ENCODE results near the gene NEU4. TPM values are rescaled to one million over a fixed set of nuclear protein-coding genes. Genes with fewer than 3 reads are reported as not detected.

NEU4 gene
- polyA plus RNA-seq, 1 donor from 2014 or later, result not detected

GRCh38 chr2:241835611-241836010 is 26.6 kb downstream of the NEU4 start:
- Histone ChIP-seq H3K36me3 (ENCODE audit: insufficient read depth, low read length) (no peaks in the 10 kb centered on the region), H3F3A (ENCODE audit: insufficient read depth, low read length, poor library complexity, severe bottlenecking) (no peaks in the 10 kb centered on the region), H3K9me2 (ENCODE audit: insufficient read depth, low read length) (no peaks in the 10 kb centered on the region), H3K79me2 (replicated peaks; ENCODE audit: insufficient read depth, low read length) (no peaks in the 10 kb centered on the region), H2AFZ (ENCODE audit: low read depth, low read length) (no peak overlapping the region), H3K27ac (ENCODE audit: low read length) (no peak overlapping the region), H3K9me3 (ENCODE audit: low read length) (no peaks in the 10 kb centered on the region), H3K9ac (ENCODE audit: low read length) (no peak overlapping the region), H3K27me3 (ENCODE audit: insufficient read depth, low read depth, low read length) (no peaks in the 10 kb centered on the region), H3K4me2 (ENCODE audit: low read length) (no peak overlapping the region), H3K4me3 (ENCODE audit: low read length) (no peak overlapping the region), H4K20me1 (ENCODE audit: insufficient read depth) (no peaks in the 10 kb centered on the region)
- TF ChIP-seq CTCF (IDR thresholded peaks at IDR 0.05; ENCODE audit: poor library complexity, severe bottlenecking), result no peak
- TF ChIP-seq TAF1 (IDR thresholded peaks at IDR 0.05; ENCODE audit: low read depth), result no peak
- TF ChIP-seq POLR2AphosphoS5 (IDR thresholded peaks at IDR 0.05), result no peak
- TF ChIP-seq MXI1 (conservative IDR thresholded peaks at IDR 0.05; ENCODE audit: poor library complexity, severe bottlenecking), result no peak
- TF ChIP-seq EZH2 (IDR thresholded peaks at IDR 0.05; ENCODE audit: borderline replicate concordance, insufficient read depth, low read length, poor library complexity, severe bottlenecking), result no peak
- no peak for TF ChIP-seq SMC3 (conservative IDR thresholded peaks at IDR 0.05; ENCODE audit: poor library complexity)
- TF ChIP-seq EP300 (conservative IDR thresholded peaks at IDR 0.05; ENCODE audit: poor library complexity, severe bottlenecking), result no peak
- TF ChIP-seq REST (IDR thresholded peaks at IDR 0.05; ENCODE audit: borderline replicate concordance), result no peak
- TF ChIP-seq RAD21 (conservative IDR thresholded peaks at IDR 0.05), result no peak

GRCh38 chr2:241836292-241836691 is 27.3 kb downstream of the NEU4 start:
- Histone ChIP-seq H3K79me2 (replicated peaks; ENCODE audit: insufficient read depth, low read length) (no peaks in the 10 kb centered on the region), H3F3A (ENCODE audit: insufficient read depth, low read length, poor library complexity, severe bottlenecking) (no peaks in the 10 kb centered on the region), H3K4me2 (ENCODE audit: low read length) (no peak overlapping the region), H4K20me1 (ENCODE audit: insufficient read depth) (no peaks in the 10 kb centered on the region), H2AFZ (ENCODE audit: low read depth, low read length) (no peak overlapping the region), H3K9ac (ENCODE audit: low read length) (no peak overlapping the region), H3K36me3 (ENCODE audit: insufficient read depth, low read length) (no peaks in the 10 kb centered on the region), H3K9me3 (ENCODE audit: low read length) (no peaks in the 10 kb centered on the region), H3K27me3 (ENCODE audit: insufficient read depth, low read depth, low read length) (no peaks in the 10 kb centered on the region), H3K4me3 (ENCODE audit: low read length) (no peak overlapping the region), H3K27ac (ENCODE audit: low read length) (no peak overlapping the region), H3K9me2 (ENCODE audit: insufficient read depth, low read length) (no peaks in the 10 kb centered on the region)
- TF ChIP-seq SMC3 (conservative IDR thresholded peaks at IDR 0.05; ENCODE audit: poor library complexity) (no peak), RAD21 (conservative IDR thresholded peaks at IDR 0.05) (no peak), REST (IDR thresholded peaks at IDR 0.05; ENCODE audit: borderline replicate concordance) (no peak), CTCF (IDR thresholded peaks at IDR 0.05; ENCODE audit: poor library complexity, severe bottlenecking) (no peak), MXI1 (conservative IDR thresholded peaks at IDR 0.05; ENCODE audit: poor library complexity, severe bottlenecking) (no peak), TAF1 (IDR thresholded peaks at IDR 0.05; ENCODE audit: low read depth) (no peak), EZH2 (IDR thresholded peaks at IDR 0.05; ENCODE audit: borderline replicate concordance, insufficient read depth, low read length, poor library complexity, severe bottlenecking) (no peak), POLR2AphosphoS5 (IDR thresholded peaks at IDR 0.05) (no peak), EP300 (conservative IDR thresholded peaks at IDR 0.05; ENCODE audit: poor library complexity, severe bottlenecking) (no peak)

Measured in neural cell (in vitro differentiated cells).